Measurements from ENCODE around the gene BCL2L1.

The BCL2L1 gene

GRCh38 chr20:31701591-31701990 lies 21.1 kb downstream of the BCL2L1 start:
- H3K4me3 ChIP-seq (ENCODE audit: low read length), result no peak overlapping the region
- H3K27me3 ChIP-seq (ENCODE audit: control insufficient read depth, insufficient read depth, low read length), result no peaks in the 10 kb centered on the region
- no peaks in the 10 kb centered on the region for H3K4me1 ChIP-seq (ENCODE audit: control insufficient read depth, insufficient read depth, low read length)
- H3K27ac ChIP-seq (ENCODE audit: low read depth, low read length), result no peak overlapping the region
- H3K9ac ChIP-seq (ENCODE audit: low read length), result no peak overlapping the region
- H3K36me3 ChIP-seq (ENCODE audit: control insufficient read depth, insufficient read depth, low read length), result peaks cover 2% of the 10 kb centered on the region

GRCh38 chr20:31700747-31701146 lies 21.9 kb downstream of the BCL2L1 start:
- no peak overlapping the region for H3K4me3 ChIP-seq (ENCODE audit: low read length)
- no peak overlapping the region for H3K9ac ChIP-seq (ENCODE audit: low read length)
- H3K27me3 ChIP-seq (ENCODE audit: control insufficient read depth, insufficient read depth, low read length), result no peaks in the 10 kb centered on the region
- H3K36me3 ChIP-seq (ENCODE audit: control insufficient read depth, insufficient read depth, low read length), result peaks cover 3% of the 10 kb centered on the region
- no peaks in the 10 kb centered on the region for H3K4me1 ChIP-seq (ENCODE audit: control insufficient read depth, insufficient read depth, low read length)
- no peak overlapping the region for H3K27ac ChIP-seq (ENCODE audit: low read depth, low read length)

GRCh38 chr20:31699801-31700728 lies 22.6 kb downstream of the BCL2L1 start:
- Histone ChIP-seq H3K27me3 (ENCODE audit: control insufficient read depth, insufficient read depth, low read length) (no peaks in the 10 kb centered on the region), H3K4me3 (ENCODE audit: low read length) (no peak overlapping the region), H3K36me3 (ENCODE audit: control insufficient read depth, insufficient read depth, low read length) (peaks cover 3% of the 10 kb centered on the region), H3K27ac (ENCODE audit: low read depth, low read length) (peak overlapping the region; percentile 19), H3K9ac (ENCODE audit: low read length) (no peak overlapping the region), H3K4me1 (ENCODE audit: control insufficient read depth, insufficient read depth, low read length) (no peaks in the 10 kb centered on the region)

GRCh38 chr20:31698803-31699718 lies 23.6 kb downstream of the BCL2L1 start:
- H3K9ac ChIP-seq (ENCODE audit: low read length), result no peak overlapping the region
- no peaks in the 10 kb centered on the region for H3K4me1 ChIP-seq (ENCODE audit: control insufficient read depth, insufficient read depth, low read length)
- H3K4me3 ChIP-seq (ENCODE audit: low read length), result no peak overlapping the region

GRCh38 chr20:31698243-31698802 lies 24.3 kb downstream of the BCL2L1 start:
- no peaks in the 10 kb centered on the region for H3K4me1 ChIP-seq (ENCODE audit: control insufficient read depth, insufficient read depth, low read length)
- H3K27ac ChIP-seq (ENCODE audit: low read depth, low read length), result peak overlapping the region; percentile 53
- H3K4me3 ChIP-seq (ENCODE audit: low read length), result no peak overlapping the region
- H3K27me3 ChIP-seq (ENCODE audit: control insufficient read depth, insufficient read depth, low read length), result no peaks in the 10 kb centered on the region
- H3K36me3 ChIP-seq (ENCODE audit: control insufficient read depth, insufficient read depth, low read length), result peaks cover 3% of the 10 kb centered on the region
- no peak overlapping the region for H3K9ac ChIP-seq (ENCODE audit: low read length)

More at GRCh38 chr20:31698803-31699718, 23.6 kb downstream of the BCL2L1 start:
- H3K27me3 ChIP-seq (ENCODE audit: control insufficient read depth, insufficient read depth, low read length), result no peaks in the 10 kb centered on the region
- H3K36me3 ChIP-seq (ENCODE audit: control insufficient read depth, insufficient read depth, low read length), result peaks cover 3% of the 10 kb centered on the region
- H3K27ac ChIP-seq (ENCODE audit: low read depth, low read length), result peak overlapping the region; percentile 53

GRCh38 chr20:31695849-31696804 lies 26.5 kb downstream of the BCL2L1 start:
- Histone ChIP-seq H3K9ac (ENCODE audit: low read length) (no peak overlapping the region), H3K27ac (ENCODE audit: low read depth, low read length) (no peak overlapping the region), H3K4me1 (ENCODE audit: control insufficient read depth, insufficient read depth, low read length) (no peaks in the 10 kb centered on the region), H3K4me3 (ENCODE audit: low read length) (no peak overlapping the region), H3K36me3 (ENCODE audit: control insufficient read depth, insufficient read depth, low read length) (peaks cover 3% of the 10 kb centered on the region), H3K27me3 (ENCODE audit: control insufficient read depth, insufficient read depth, low read length) (no peaks in the 10 kb centered on the region)

GRCh38 chr20:31694842-31695593 lies 27.6 kb downstream of the BCL2L1 start:
- H3K9ac ChIP-seq (ENCODE audit: low read length), result no peak overlapping the region
- H3K4me1 ChIP-seq (ENCODE audit: control insufficient read depth, insufficient read depth, low read length), result no peaks in the 10 kb centered on the region
- H3K4me3 ChIP-seq (ENCODE audit: low read length), result no peak overlapping the region
- no peaks in the 10 kb centered on the region for H3K27me3 ChIP-seq (ENCODE audit: control insufficient read depth, insufficient read depth, low read length)
- H3K27ac ChIP-seq (ENCODE audit: low read depth, low read length), result no peak overlapping the region
- peaks cover 3% of the 10 kb centered on the region for H3K36me3 ChIP-seq (ENCODE audit: control insufficient read depth, insufficient read depth, low read length)

GRCh38 chr20:31693987-31694661 lies 28.5 kb downstream of the BCL2L1 start:
- Histone ChIP-seq H3K4me3 (ENCODE audit: low read length) (no peak overlapping the region), H3K9ac (ENCODE audit: low read length) (no peak overlapping the region), H3K27ac (ENCODE audit: low read depth, low read length) (no peak overlapping the region), H3K27me3 (ENCODE audit: control insufficient read depth, insufficient read depth, low read length) (no peaks in the 10 kb centered on the region), H3K36me3 (ENCODE audit: control insufficient read depth, insufficient read depth, low read length) (peaks cover 3% of the 10 kb centered on the region), H3K4me1 (ENCODE audit: control insufficient read depth, insufficient read depth, low read length) (no peaks in the 10 kb centered on the region)

- Histone ChIP-seq H3K4me3 (ENCODE audit: low read length) (no peak overlapping the region), H3K27ac (ENCODE audit: low read depth, low read length) (no peak overlapping the region), H3K27me3 (ENCODE audit: control insufficient read depth, insufficient read depth, low read length) (no peaks in the 10 kb centered on the region), H3K9ac (ENCODE audit: low read length) (no peak overlapping the region), H3K36me3 (ENCODE audit: control insufficient read depth, insufficient read depth, low read length) (peaks cover 3% of the 10 kb centered on the region), H3K4me1 (ENCODE audit: control insufficient read depth, insufficient read depth, low read length) (no peaks in the 10 kb centered on the region)
These were observed 29.3 kb downstream of the BCL2L1 start for GRCh38 chr20:31693402-31693801.

- Histone ChIP-seq H3K4me1 (ENCODE audit: control insufficient read depth, insufficient read depth, low read length) (no peaks in the 10 kb centered on the region), H3K27ac (ENCODE audit: low read depth, low read length) (no peak overlapping the region), H3K4me3 (ENCODE audit: low read length) (no peak overlapping the region), H3K9ac (ENCODE audit: low read length) (no peak overlapping the region), H3K36me3 (ENCODE audit: control insufficient read depth, insufficient read depth, low read length) (peaks cover 3% of the 10 kb centered on the region), H3K27me3 (ENCODE audit: control insufficient read depth, insufficient read depth, low read length) (no peaks in the 10 kb centered on the region)
These were observed 30.9 kb downstream of the BCL2L1 start for GRCh38 chr20:31691646-31692275.

Measured in rectal smooth muscle tissue (tissue), 1 donor.